Progenitor cell of endocrine pancreas (in vitro differentiated cells): Measurements from ENCODE around the gene SLC8A2. TPM values are rescaled to one million over a fixed set of nuclear protein-coding genes. Genes with fewer than 3 reads are reported as not detected.
A peak's percentile ranks its signal among the peaks of the same experiment; 100 is the strongest.

Source experiments
- DNase-seq: peaks from one replicate; pipeline ENCODE4 v3.0.0; 2021; ENCODE audit warnings: low spot score; ENCODE audit not compliant: unreplicated experiment
- H3K27ac Mint-ChIP-seq: 2 replicates; pipeline ENCODE4 v1.8.0; 2021; ENCODE audit warnings: mild to moderate bottlenecking, moderate library complexity, mixed read lengths
- H3K27me3 Mint-ChIP-seq: 2 replicates; pipeline ENCODE4 v1.8.0; 2021; ENCODE audit warnings: mixed read lengths
- H3K36me3 Mint-ChIP-seq: 2 replicates; pipeline ENCODE4 v1.8.0; 2022; ENCODE audit warnings: mixed read lengths; ENCODE audit not compliant: insufficient read depth
- H3K4me1 Mint-ChIP-seq: 2 replicates; pipeline ENCODE4 v1.8.0; 2021; ENCODE audit warnings: low read depth, mixed read lengths
- H3K4me3 Mint-ChIP-seq: 2 replicates; pipeline ENCODE4 v1.8.0; 2021; ENCODE audit warnings: low read depth, mild to moderate bottlenecking, moderate library complexity, mixed read lengths
- H3K9me3 Mint-ChIP-seq: 2 replicates; pipeline ENCODE4 v1.8.0; 2021; ENCODE audit warnings: low read depth, mixed read lengths
- total RNA-seq: library from RNA; stranded (reverse); gene quantifications from 2 replicates; pipeline ENCODE4 v1.2.1, GENCODE V29; 2021
- TF ChIP-seq, protein P1 (sequence below): fragments of 200-600 bp; sonication (generic); IDR thresholded peaks from one replicate; pipeline ENCODE4 v1.5.0; 2021; ENCODE audit warnings: antibody characterized with exemption, mild to moderate bottlenecking; ENCODE audit not compliant: unreplicated experiment

The SLC8A2 gene
- total RNA-seq, 1 donor from 2014 or later: 1.2 TPM

DNA sequence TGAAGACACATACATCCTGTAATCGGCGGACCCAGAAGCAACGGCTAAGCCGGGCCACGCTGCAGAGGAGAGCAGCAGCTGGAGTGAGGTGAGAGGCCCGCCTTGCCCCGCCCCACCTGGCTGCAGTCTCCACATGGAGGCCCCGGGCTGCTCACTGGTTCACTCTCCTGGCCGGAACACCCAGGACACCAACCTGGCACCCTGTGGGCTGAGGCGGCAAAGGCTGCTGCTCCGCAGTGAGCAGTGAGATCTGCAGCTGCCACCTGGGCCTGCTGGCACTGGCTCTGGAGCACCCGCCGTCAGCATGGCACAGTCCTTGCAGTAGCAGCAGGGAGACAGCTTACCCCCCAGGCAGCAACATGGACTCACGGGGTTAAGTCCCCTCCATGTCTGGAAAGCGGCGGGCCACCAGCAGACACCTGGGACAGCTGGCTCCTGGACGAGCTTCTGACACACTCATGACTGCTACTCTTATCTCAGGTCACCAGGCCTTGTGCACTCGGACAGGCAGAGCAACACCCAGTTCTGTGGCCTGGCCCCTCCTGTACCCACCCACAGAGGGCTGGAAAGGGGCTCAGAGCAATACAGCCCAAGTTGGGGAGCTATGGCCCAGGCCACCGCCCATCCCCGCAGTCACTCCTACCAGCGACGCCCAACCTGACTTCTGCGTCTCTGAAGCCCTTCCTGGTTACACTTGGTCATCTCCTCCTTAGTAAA, 25.5 kb upstream of the SLC8A2 start:
- H3K4me3 Mint-ChIP-seq: no peak overlapping the region
- H3K27ac Mint-ChIP-seq: no peak overlapping the region
- no peaks in the 10 kb centered on the region for H3K4me1 Mint-ChIP-seq
- no peaks in the 10 kb centered on the region for H3K9me3 Mint-ChIP-seq
- H3K27me3 Mint-ChIP-seq: no peaks in the 10 kb centered on the region
- TF ChIP-seq, protein P1, sequence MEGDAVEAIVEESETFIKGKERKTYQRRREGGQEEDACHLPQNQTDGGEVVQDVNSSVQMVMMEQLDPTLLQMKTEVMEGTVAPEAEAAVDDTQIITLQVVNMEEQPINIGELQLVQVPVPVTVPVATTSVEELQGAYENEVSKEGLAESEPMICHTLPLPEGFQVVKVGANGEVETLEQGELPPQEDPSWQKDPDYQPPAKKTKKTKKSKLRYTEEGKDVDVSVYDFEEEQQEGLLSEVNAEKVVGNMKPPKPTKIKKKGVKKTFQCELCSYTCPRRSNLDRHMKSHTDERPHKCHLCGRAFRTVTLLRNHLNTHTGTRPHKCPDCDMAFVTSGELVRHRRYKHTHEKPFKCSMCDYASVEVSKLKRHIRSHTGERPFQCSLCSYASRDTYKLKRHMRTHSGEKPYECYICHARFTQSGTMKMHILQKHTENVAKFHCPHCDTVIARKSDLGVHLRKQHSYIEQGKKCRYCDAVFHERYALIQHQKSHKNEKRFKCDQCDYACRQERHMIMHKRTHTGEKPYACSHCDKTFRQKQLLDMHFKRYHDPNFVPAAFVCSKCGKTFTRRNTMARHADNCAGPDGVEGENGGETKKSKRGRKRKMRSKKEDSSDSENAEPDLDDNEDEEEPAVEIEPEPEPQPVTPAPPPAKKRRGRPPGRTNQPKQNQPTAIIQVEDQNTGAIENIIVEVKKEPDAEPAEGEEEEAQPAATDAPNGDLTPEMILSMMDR: no peak
- no peak for DNase-seq
- H3K36me3 Mint-ChIP-seq: peaks cover 4% of the 10 kb centered on the region

DNA sequence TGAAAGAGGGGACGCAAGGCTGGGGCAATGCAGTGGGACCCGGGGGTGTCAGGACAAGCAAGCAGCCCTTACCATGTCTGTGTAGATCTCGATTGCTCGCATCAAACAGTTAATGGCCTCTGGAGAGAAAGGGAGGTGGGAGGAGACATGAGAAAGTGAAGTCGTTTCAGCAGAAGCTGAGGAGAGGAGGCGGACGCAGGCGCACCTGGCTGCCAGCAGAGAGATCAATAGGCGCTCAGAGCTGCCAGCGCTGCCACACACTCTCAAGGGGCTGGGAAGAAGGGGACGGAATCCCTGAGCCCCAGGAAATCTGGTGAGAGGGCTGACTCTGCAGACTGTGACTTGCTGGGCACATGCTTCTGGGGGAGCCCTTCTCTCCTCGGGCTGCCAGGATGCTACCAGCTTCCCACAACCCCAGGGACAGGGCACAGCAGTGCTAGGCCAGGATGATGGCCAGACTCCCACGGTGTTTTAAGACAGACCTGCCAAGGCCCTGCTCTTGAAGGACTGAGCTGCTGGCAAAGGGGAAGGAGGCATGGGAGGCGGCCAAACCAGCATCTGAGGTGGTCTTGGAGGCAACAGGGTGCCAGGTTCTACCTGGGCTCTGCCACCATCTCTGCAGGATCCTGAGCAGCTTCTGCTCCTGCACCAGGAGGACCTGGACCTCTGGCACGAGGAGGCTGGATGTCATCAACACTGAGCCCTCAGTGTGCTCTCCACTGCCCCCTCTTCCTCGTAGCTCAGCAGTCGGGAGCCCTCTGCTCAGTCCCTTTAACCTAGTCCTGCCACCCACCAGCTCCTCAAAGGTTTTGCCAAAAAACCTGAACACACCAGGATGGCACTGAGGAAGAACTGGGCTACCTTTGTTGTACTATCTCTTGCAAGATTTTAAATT, 24.0 kb upstream of the SLC8A2 start:
- H3K27ac Mint-ChIP-seq: peak overlapping the region; percentile 20
- no peak for DNase-seq
- no peaks in the 10 kb centered on the region for H3K27me3 Mint-ChIP-seq
- H3K4me3 Mint-ChIP-seq: no peak overlapping the region
- H3K36me3 Mint-ChIP-seq: peaks cover 4% of the 10 kb centered on the region
- TF ChIP-seq, protein P1: no peak
- no peaks in the 10 kb centered on the region for H3K4me1 Mint-ChIP-seq
- H3K9me3 Mint-ChIP-seq: no peaks in the 10 kb centered on the region

- no peaks in the 10 kb centered on the region for H3K9me3 Mint-ChIP-seq
- no peak overlapping the region for H3K4me3 Mint-ChIP-seq
- no peak overlapping the region for H3K27ac Mint-ChIP-seq
- no peaks in the 10 kb centered on the region for H3K4me1 Mint-ChIP-seq
- H3K36me3 Mint-ChIP-seq: peaks cover 2% of the 10 kb centered on the region
- no peaks in the 10 kb centered on the region for H3K27me3 Mint-ChIP-seq
- no peak for DNase-seq
- TF ChIP-seq, protein P1: no peak
Observed at GRCh38 chr19:47494729-47495128, 23.0 kb upstream of the SLC8A2 start.

DNA sequence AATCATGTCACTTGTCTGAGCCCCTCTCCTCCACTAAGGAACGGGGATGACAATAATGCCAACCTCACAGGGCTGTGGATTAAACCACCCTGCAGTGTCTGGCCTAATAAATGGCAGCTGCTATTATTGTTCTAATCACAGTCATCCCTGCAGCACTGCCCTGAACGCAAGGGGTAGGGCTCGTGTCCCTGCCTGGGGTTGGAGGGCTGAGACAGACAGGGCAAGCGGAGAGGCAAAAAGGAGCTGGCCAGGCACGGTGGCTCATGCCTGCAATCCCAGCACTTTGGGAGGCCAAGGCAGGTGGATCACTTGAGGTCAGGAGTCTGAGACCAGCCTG, 22.5 kb upstream of the SLC8A2 start:
- TF ChIP-seq, protein P1: no peak
- H3K4me3 Mint-ChIP-seq: no peak overlapping the region

GRCh38 chr19:47493378-47494210, 21.9 kb upstream of the SLC8A2 start:
- no peaks in the 10 kb centered on the region for H3K27me3 Mint-ChIP-seq
- TF ChIP-seq, protein P1: no peak
- H3K27ac Mint-ChIP-seq: no peak overlapping the region

More for the DNA sequence above, 22.5 kb upstream of the SLC8A2 start:
- Mint-ChIP-seq H3K27me3 (no peaks in the 10 kb centered on the region), H3K4me1 (no peaks in the 10 kb centered on the region), H3K9me3 (no peaks in the 10 kb centered on the region), H3K36me3 (peaks cover 2% of the 10 kb centered on the region), H3K27ac (no peak overlapping the region)
- DNase-seq: no peak

More at GRCh38 chr19:47493378-47494210, 21.9 kb upstream of the SLC8A2 start:
- Mint-ChIP-seq H3K4me1 (no peaks in the 10 kb centered on the region), H3K9me3 (no peaks in the 10 kb centered on the region), H3K36me3 (peaks cover 2% of the 10 kb centered on the region), H3K4me3 (no peak overlapping the region)
- no peak for DNase-seq
